PC-3 (cell line): ENCODE measurements around the gene RELL1.

Source experiments
- EZH2 ChIP-seq: fragments of 300-600 bp; sonication (generic); IDR thresholded peaks from one replicate; pipeline ENCODE4 v1.6.1; 2017; ENCODE audit warnings: antibody characterized with exemption, mild to moderate bottlenecking, low read length; ENCODE audit not compliant: unreplicated experiment
- TF ChIP-seq, protein P1 (sequence below): fragments of 300-600 bp; sonication (generic); conservative IDR thresholded peaks from 2 replicates; pipeline ENCODE4 v1.5.1; 2017; ENCODE audit warnings: antibody characterized with exemption, low read depth, mild to moderate bottlenecking, low read length

DNA sequence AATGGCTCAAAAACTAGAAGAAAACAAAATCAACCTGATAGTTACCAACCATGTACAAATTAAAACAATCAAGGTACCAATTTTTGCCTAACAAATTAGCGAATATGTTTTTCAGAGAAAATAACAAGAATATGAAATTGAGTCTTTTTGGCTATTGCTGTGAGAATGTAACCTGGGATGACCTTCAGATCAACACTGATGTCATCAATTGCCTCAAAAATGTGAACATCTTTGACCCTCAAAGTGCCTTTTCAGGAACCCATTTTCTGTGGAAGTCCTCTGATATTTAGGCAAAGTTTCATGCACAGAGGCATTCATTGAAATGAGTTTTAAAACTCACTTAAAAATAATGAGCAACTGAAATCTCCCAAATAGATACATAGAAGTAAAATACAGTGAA lies 6.1 kb downstream of the RELL1 start:
- TF ChIP-seq, protein P1, sequence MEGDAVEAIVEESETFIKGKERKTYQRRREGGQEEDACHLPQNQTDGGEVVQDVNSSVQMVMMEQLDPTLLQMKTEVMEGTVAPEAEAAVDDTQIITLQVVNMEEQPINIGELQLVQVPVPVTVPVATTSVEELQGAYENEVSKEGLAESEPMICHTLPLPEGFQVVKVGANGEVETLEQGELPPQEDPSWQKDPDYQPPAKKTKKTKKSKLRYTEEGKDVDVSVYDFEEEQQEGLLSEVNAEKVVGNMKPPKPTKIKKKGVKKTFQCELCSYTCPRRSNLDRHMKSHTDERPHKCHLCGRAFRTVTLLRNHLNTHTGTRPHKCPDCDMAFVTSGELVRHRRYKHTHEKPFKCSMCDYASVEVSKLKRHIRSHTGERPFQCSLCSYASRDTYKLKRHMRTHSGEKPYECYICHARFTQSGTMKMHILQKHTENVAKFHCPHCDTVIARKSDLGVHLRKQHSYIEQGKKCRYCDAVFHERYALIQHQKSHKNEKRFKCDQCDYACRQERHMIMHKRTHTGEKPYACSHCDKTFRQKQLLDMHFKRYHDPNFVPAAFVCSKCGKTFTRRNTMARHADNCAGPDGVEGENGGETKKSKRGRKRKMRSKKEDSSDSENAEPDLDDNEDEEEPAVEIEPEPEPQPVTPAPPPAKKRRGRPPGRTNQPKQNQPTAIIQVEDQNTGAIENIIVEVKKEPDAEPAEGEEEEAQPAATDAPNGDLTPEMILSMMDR, result no peak
- no peak for TF ChIP-seq EZH2
